SK-N-SH treated with all-trans-retinoic acid at 6 μM for 48 hours (cell line): ENCODE measurements around the gene PKNOX2.

Experiments
- ATAC-seq: fragments of 200-7000 bp; cut with Tn5 transposase; 3 replicates; pipeline ENCODE4 v1.9.1; 2020; ENCODE audit warnings: mild to moderate bottlenecking, moderate library complexity
- ARNTL ChIP-seq: fragments of 450-650 bp; formaldehyde crosslinking; IDR thresholded peaks from 2 replicates; pipeline ENCODE4 v1.5.0; 2020; ENCODE audit warnings: low read depth, mild to moderate bottlenecking, moderate library complexity, borderline replicate concordance
- BACH2 ChIP-seq: fragments of 250-450 bp; sonication (Bioruptor Pico); IDR thresholded peaks from 2 replicates; pipeline ENCODE4 v1.9.0; 2021; ENCODE audit warnings: mild to moderate bottlenecking, borderline replicate concordance
- CREB5 ChIP-seq: fragments of 250-450 bp; sonication (Bioruptor Pico); IDR thresholded peaks from 2 replicates; pipeline ENCODE4 v1.5.1; 2020; ENCODE audit warnings: low read depth, mild to moderate bottlenecking, moderate library complexity
- CSDC2 ChIP-seq: fragments of 250-450 bp; sonication (Bioruptor Pico); IDR thresholded peaks from 2 replicates; pipeline ENCODE4 v1.5.0; 2020; ENCODE audit warnings: mild to moderate bottlenecking, moderate library complexity
- ESRRG ChIP-seq: fragments of 250-450 bp; sonication (Bioruptor Pico); IDR thresholded peaks from 2 replicates; pipeline ENCODE4 v1.6.1; 2021; ENCODE audit warnings: mild to moderate bottlenecking
- GLIS3 ChIP-seq: fragments of 250-450 bp; sonication (Bioruptor Pico); IDR thresholded peaks from 2 replicates; pipeline ENCODE4 v1.5.0; 2020; ENCODE audit warnings: mild to moderate bottlenecking, moderate library complexity
- ISL1 ChIP-seq: fragments of 250-450 bp; sonication (Bioruptor Pico); IDR thresholded peaks from 2 replicates; pipeline ENCODE4 v2.1.2; 2022; ENCODE audit warnings: mild to moderate bottlenecking, moderate library complexity
- OSR1 ChIP-seq: fragments of 250-450 bp; sonication (Bioruptor Pico); IDR thresholded peaks from 2 replicates; pipeline ENCODE4 v1.8.0; 2022; ENCODE audit warnings: moderate library complexity, mild to moderate bottlenecking, inconsistent platforms
- POU6F1 ChIP-seq: fragments of 250-450 bp; sonication (Bioruptor Pico); IDR thresholded peaks from 2 replicates; pipeline ENCODE4 v1.8.0; 2021; ENCODE audit warnings: low read depth, mild to moderate bottlenecking, moderate library complexity, borderline replicate concordance
- PPARA ChIP-seq: fragments of 250-450 bp; sonication (Bioruptor Pico); IDR thresholded peaks from 2 replicates; pipeline ENCODE4 v1.5.0; 2020; ENCODE audit warnings: mild to moderate bottlenecking, borderline replicate concordance
- RARB ChIP-seq: fragments of 250-450 bp; sonication (Bioruptor Pico); IDR thresholded peaks from 2 replicates; pipeline ENCODE4 v1.8.0; 2021; ENCODE audit warnings: mild to moderate bottlenecking, moderate library complexity
- SNAI2 ChIP-seq: fragments of 250-450 bp; sonication (Bioruptor Pico); IDR thresholded peaks from 2 replicates; pipeline ENCODE4 v1.5.0; 2020; ENCODE audit warnings: mild to moderate bottlenecking, moderate library complexity
- TCF4 ChIP-seq: fragments of 250-450 bp; sonication (Bioruptor Pico); IDR thresholded peaks from 2 replicates; pipeline ENCODE4 v1.8.0; 2021; ENCODE audit warnings: mild to moderate bottlenecking, moderate library complexity, borderline replicate concordance
- TOX ChIP-seq: fragments of 250-450 bp; sonication (Bioruptor Pico); IDR thresholded peaks from 2 replicates; pipeline ENCODE4 v1.8.0; 2021; ENCODE audit warnings: mild to moderate bottlenecking, moderate library complexity, borderline replicate concordance
- ZC3H10 ChIP-seq: fragments of 250-450 bp; sonication (Bioruptor Pico); IDR thresholded peaks from 2 replicates; pipeline ENCODE4 v1.5.1; 2021; ENCODE audit warnings: mild to moderate bottlenecking, moderate library complexity
- ZFP3 ChIP-seq: fragments of 250-450 bp; sonication (Bioruptor Pico); IDR thresholded peaks from 2 replicates; pipeline ENCODE4 v1.5.0; 2020; ENCODE audit warnings: mild to moderate bottlenecking, moderate library complexity
- ZFP30 ChIP-seq: fragments of 450-650 bp; formaldehyde crosslinking; IDR thresholded peaks from 2 replicates; pipeline ENCODE4 v1.5.0; 2022; ENCODE audit warnings: mild to moderate bottlenecking, moderate library complexity
- ZNF565 ChIP-seq: fragments of 450-650 bp; formaldehyde crosslinking; conservative IDR thresholded peaks from 2 replicates; pipeline ENCODE4 v1.5.0; 2020; ENCODE audit warnings: low read depth, mild to moderate bottlenecking, moderate library complexity
- ZNF70 ChIP-seq: fragments of 450-650 bp; formaldehyde crosslinking; IDR thresholded peaks from 2 replicates; pipeline ENCODE4 v1.5.0; 2020; ENCODE audit warnings: mild to moderate bottlenecking, moderate library complexity
- ZNF8 ChIP-seq: fragments of 450-650 bp; formaldehyde crosslinking; IDR thresholded peaks from 2 replicates; pipeline ENCODE4 v1.5.0; 2020; ENCODE audit warnings: mild to moderate bottlenecking, moderate library complexity
- TF ChIP-seq, protein P1 (sequence below): fragments of 250-450 bp; sonication (Bioruptor Pico); IDR thresholded peaks from 2 replicates; pipeline ENCODE4 v1.5.1; 2021; ENCODE audit warnings: mild to moderate bottlenecking, moderate library complexity
- TF ChIP-seq, protein P2 (sequence below): fragments of 250-450 bp; sonication (Bioruptor Pico); IDR thresholded peaks from 2 replicates; pipeline ENCODE4 v1.8.0; 2020; ENCODE audit warnings: mild to moderate bottlenecking, moderate library complexity, borderline replicate concordance

PKNOX2 gene

GRCh38 chr11:125393331-125393730 lies 228.8 kb downstream of the PKNOX2 start:
- no peak for TF ChIP-seq OSR1 (CRISPR knock-in tag)
- no peak for TF ChIP-seq GLIS3 (CRISPR knock-in tag)
- no peak for TF ChIP-seq PPARA (CRISPR knock-in tag)
- no peak for TF ChIP-seq TCF4 (CRISPR knock-in tag)
- TF ChIP-seq ESRRG (CRISPR knock-in tag): no peak
- no peak for TF ChIP-seq POU6F1 (CRISPR knock-in tag)
- TF ChIP-seq ZNF70 (CRISPR knock-in tag): no peak
- TF ChIP-seq, protein P1, sequence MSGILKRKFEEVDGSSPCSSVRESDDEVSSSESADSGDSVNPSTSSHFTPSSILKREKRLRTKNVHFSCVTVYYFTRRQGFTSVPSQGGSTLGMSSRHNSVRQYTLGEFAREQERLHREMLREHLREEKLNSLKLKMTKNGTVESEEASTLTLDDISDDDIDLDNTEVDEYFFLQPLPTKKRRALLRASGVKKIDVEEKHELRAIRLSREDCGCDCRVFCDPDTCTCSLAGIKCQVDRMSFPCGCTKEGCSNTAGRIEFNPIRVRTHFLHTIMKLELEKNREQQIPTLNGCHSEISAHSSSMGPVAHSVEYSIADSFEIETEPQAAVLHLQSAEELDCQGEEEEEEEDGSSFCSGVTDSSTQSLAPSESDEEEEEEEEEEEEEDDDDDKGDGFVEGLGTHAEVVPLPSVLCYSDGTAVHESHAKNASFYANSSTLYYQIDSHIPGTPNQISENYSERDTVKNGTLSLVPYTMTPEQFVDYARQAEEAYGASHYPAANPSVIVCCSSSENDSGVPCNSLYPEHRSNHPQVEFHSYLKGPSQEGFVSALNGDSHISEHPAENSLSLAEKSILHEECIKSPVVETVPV (CRISPR knock-in tag): no peak
- TF ChIP-seq ZNF8 (CRISPR knock-in tag): no peak
- TF ChIP-seq SNAI2: no peak
- no peak for TF ChIP-seq ISL1 (CRISPR knock-in tag)
- no peak for TF ChIP-seq BACH2 (CRISPR knock-in tag)
- ATAC-seq: no peak

DNA sequence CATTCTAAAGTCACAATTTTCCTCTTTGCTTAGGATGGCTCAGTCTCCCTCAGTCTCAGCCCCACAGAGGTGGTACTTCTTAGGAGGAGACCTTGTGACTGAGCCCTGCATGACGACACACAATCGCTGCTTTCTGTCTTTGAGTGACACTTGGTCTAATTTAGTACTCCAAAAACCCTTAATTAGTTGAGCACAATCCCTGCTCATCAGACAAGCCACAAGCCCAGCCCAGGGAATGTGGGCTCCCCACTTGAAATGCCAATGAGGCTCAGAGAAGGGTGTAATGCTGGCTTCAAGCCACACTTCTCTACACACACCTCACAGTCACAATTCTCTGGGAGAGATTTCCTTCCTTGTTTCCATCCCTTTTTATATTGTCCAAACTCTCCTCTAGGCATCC lies 229.7 kb downstream of the PKNOX2 start:
- TF ChIP-seq RARB (CRISPR knock-in tag): no peak
- TF ChIP-seq ISL1 (CRISPR knock-in tag): no peak
- TF ChIP-seq, protein P2, sequence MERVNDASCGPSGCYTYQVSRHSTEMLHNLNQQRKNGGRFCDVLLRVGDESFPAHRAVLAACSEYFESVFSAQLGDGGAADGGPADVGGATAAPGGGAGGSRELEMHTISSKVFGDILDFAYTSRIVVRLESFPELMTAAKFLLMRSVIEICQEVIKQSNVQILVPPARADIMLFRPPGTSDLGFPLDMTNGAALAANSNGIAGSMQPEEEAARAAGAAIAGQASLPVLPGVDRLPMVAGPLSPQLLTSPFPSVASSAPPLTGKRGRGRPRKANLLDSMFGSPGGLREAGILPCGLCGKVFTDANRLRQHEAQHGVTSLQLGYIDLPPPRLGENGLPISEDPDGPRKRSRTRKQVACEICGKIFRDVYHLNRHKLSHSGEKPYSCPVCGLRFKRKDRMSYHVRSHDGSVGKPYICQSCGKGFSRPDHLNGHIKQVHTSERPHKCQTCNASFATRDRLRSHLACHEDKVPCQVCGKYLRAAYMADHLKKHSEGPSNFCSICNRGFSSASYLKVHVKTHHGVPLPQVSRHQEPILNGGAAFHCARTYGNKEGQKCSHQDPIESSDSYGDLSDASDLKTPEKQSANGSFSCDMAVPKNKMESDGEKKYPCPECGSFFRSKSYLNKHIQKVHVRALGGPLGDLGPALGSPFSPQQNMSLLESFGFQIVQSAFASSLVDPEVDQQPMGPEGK (CRISPR knock-in tag): no peak
- no peak for TF ChIP-seq TOX (CRISPR knock-in tag)
- no peak for TF ChIP-seq TCF4 (CRISPR knock-in tag)
- no peak for TF ChIP-seq POU6F1 (CRISPR knock-in tag)
- no peak for TF ChIP-seq ESRRG (CRISPR knock-in tag)
- TF ChIP-seq ZC3H10 (CRISPR knock-in tag): no peak
- no peak for TF ChIP-seq BACH2 (CRISPR knock-in tag)
- TF ChIP-seq CSDC2: no peak
- no peak for TF ChIP-seq ZFP30 (CRISPR knock-in tag)
- no peak for TF ChIP-seq ZFP3 (CRISPR knock-in tag)
- no peak for TF ChIP-seq CREB5
- TF ChIP-seq ZNF565 (CRISPR knock-in tag): no peak
- TF ChIP-seq, protein P1 (CRISPR knock-in tag): no peak
- no peak for TF ChIP-seq GLIS3 (CRISPR knock-in tag)
- TF ChIP-seq SNAI2: no peak
- no peak for TF ChIP-seq PPARA (CRISPR knock-in tag)
- no peak for TF ChIP-seq ZNF8 (CRISPR knock-in tag)
- no peak for TF ChIP-seq ARNTL (CRISPR knock-in tag)
- no peak for ATAC-seq
